ENCODE measurements around the gene PFKFB3.
A peak's percentile ranks its signal among the peaks of the same experiment; 100 is the strongest.
"Not testable (repeated sequence)": the region's sequence is repeated elsewhere in the genome, so short reads cannot be mapped to it uniquely, and the experiment has no call there.

PFKFB3 gene

GRCh38 chr10:6240254-6240653 lies 37.5 kb downstream of the PFKFB3 start:
- Mint-ChIP-seq H3K4me3 (no peak overlapping the region), H3K27ac (ENCODE audit: low read depth) (no peak overlapping the region), H3K4me1 (peaks cover 9% of the 10 kb centered on the region), H3K36me3 (ENCODE audit: insufficient read depth) (peaks cover 7% of the 10 kb centered on the region), H3K27me3 (no peaks in the 10 kb centered on the region), H3K9me3 (no peaks in the 10 kb centered on the region)
- DNase-seq (ENCODE audit: low spot score in 2 of 2) (no peak), ATAC-seq (replicated peaks; ENCODE audit: extremely low read depth, poor library complexity, severe bottlenecking) (no peak)

GRCh38 chr10:6242089-6242488 lies 39.4 kb downstream of the PFKFB3 start:
- H3K27me3 Mint-ChIP-seq = no peaks in the 10 kb centered on the region
- no peaks in the 10 kb centered on the region for H3K9me3 Mint-ChIP-seq
- no peak overlapping the region for H3K4me3 Mint-ChIP-seq
- H3K4me1 Mint-ChIP-seq = peaks cover 9% of the 10 kb centered on the region
- no peak for ATAC-seq (replicated peaks; ENCODE audit: extremely low read depth, poor library complexity, severe bottlenecking)
- peak overlapping the region; percentile 9 for H3K27ac Mint-ChIP-seq (ENCODE audit: low read depth)
- peaks cover 3% of the 10 kb centered on the region for H3K36me3 Mint-ChIP-seq (ENCODE audit: insufficient read depth)
- no peak for DNase-seq (ENCODE audit: low spot score in 2 of 2)

DNA sequence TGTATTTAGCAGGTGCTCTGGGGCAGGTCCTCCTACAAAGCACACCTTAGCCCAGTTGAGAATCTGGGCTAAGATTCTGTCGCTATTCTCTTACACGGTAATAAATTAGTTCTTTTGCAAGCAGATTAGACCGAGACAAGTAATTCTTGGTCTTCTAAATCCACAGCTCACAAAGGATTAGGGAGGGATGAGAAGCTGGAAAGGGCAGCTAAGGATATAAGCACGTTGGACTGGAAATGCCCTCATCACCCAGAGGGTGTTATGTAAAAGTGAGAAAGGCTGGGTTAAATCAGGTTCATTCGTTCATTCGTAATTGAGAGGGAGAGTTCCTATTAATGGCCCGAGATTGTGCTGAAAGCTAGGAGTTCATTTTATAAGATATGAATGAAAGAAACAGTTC lies 41.8 kb downstream of the PFKFB3 start:
- Mint-ChIP-seq H3K9me3 (no peaks in the 10 kb centered on the region), H3K27ac (ENCODE audit: low read depth) (no peak overlapping the region), H3K36me3 (ENCODE audit: insufficient read depth) (peaks cover 4% of the 10 kb centered on the region), H3K27me3 (no peaks in the 10 kb centered on the region), H3K4me1 (no peaks in the 10 kb centered on the region), H3K4me3 (no peak overlapping the region)
- no peak for DNase-seq (ENCODE audit: low spot score in 2 of 2)
- ATAC-seq (replicated peaks; ENCODE audit: extremely low read depth, poor library complexity, severe bottlenecking) = no peak

DNA sequence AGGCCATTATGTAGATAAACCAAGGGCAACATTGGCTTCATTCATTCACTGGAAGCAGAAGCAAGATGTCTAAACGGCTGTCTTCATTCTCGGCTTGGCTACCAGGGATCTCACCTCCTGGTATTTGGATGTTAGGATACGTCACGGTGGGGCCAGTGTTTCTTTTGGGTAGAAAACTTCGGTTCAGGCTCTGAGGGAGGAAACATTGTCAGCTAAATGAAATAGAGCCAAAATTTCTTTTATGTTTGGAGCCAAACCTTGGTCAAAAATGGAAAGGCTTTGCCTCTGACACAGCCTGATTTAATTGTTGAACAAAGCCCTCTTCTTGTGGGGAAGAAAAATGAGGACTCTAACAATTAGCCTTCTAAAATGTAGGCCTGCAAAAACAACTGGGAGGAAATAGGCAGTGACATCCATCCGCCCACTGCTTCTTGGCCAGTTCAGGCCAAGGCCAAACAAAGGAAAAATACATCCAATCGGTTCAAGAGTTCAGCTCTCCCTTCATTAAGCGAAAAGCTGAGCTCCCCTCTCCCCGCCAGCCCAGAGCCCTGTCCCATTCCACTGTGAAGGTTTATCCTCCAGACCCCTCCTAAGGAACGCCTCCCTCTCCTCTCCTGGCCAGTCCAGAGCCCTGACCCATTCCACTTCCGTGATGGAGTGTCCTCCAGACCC lies 44.4 kb downstream of the PFKFB3 start:
- no peak for ATAC-seq (replicated peaks; ENCODE audit: extremely low read depth, poor library complexity, severe bottlenecking)
- Mint-ChIP-seq H3K27me3 (no peaks in the 10 kb centered on the region), H3K27ac (ENCODE audit: low read depth) (peak overlapping the region; percentile 35), H3K36me3 (ENCODE audit: insufficient read depth) (peaks cover 1% of the 10 kb centered on the region), H3K4me1 (no peaks in the 10 kb centered on the region), H3K9me3 (no peaks in the 10 kb centered on the region), H3K4me3 (no peak overlapping the region)
- DNase-seq (ENCODE audit: low spot score in 2 of 2) = no peak

GRCh38 chr10:6248908-6249307 lies 46.2 kb downstream of the PFKFB3 start:
- DNase-seq (ENCODE audit: low spot score in 2 of 2); H3K36me3 Mint-ChIP-seq (ENCODE audit: insufficient read depth); H3K27me3 Mint-ChIP-seq; H3K9me3 Mint-ChIP-seq; H3K27ac Mint-ChIP-seq (ENCODE audit: low read depth); H3K4me1 Mint-ChIP-seq; ATAC-seq (replicated peaks; ENCODE audit: extremely low read depth, poor library complexity, severe bottlenecking); H3K4me3 Mint-ChIP-seq: not testable (repeated sequence)

DNA sequence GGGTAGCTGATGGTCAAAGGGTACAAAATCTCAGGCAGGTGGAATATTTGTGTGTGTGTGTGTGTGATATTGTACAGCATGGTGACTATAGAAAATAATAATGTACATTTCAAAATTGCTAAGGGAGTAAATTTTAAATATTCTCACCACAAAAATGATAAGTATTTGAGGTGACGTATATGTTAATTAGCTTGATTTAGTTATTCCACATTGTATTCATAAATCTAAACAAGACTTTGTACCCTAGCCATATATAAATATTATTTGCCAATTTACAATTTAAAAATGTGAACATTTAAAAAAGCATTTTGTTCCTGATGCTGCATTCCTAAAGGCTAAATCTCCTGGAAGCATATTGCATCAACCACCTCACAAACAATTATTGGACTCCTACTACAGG lies 47.0 kb downstream of the PFKFB3 start:
- peaks cover 1% of the 10 kb centered on the region for H3K36me3 Mint-ChIP-seq (ENCODE audit: insufficient read depth)
- no peak overlapping the region for H3K27ac Mint-ChIP-seq (ENCODE audit: low read depth)
- ATAC-seq (replicated peaks; ENCODE audit: extremely low read depth, poor library complexity, severe bottlenecking) = no peak
- H3K9me3 Mint-ChIP-seq = no peaks in the 10 kb centered on the region
- DNase-seq (ENCODE audit: low spot score in 2 of 2) = no peak
- no peaks in the 10 kb centered on the region for H3K4me1 Mint-ChIP-seq
- H3K27me3 Mint-ChIP-seq = no peaks in the 10 kb centered on the region
- H3K4me3 Mint-ChIP-seq = no peak overlapping the region

DNA sequence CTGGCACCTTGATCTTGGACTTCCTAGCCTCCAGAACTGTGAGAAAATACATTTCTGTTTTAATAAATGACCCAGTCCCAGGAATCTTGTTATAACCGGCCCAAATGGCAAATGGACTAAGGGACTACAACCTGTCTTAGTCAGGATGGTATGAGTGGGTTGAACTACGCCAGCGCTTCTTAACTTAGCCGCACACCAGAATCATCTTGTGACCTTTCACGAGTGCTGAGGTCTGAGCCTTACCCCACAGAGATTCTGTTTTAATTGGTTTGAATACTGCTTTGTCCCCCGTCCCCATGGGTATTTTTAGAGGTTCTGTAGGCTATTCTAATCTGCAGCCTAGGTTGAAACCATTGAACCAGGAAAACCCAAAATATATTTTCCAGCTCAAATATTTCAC lies 48.0 kb downstream of the PFKFB3 start:
- no peak overlapping the region for H3K27ac Mint-ChIP-seq (ENCODE audit: low read depth)
- peaks cover 1% of the 10 kb centered on the region for H3K36me3 Mint-ChIP-seq (ENCODE audit: insufficient read depth)
- DNase-seq (ENCODE audit: low spot score in 2 of 2) = no peak
- no peak overlapping the region for H3K4me3 Mint-ChIP-seq
- no peaks in the 10 kb centered on the region for H3K27me3 Mint-ChIP-seq
- H3K4me1 Mint-ChIP-seq = no peaks in the 10 kb centered on the region
- ATAC-seq (replicated peaks; ENCODE audit: extremely low read depth, poor library complexity, severe bottlenecking) = no peak
- no peaks in the 10 kb centered on the region for H3K9me3 Mint-ChIP-seq

- Mint-ChIP-seq H3K36me3 (ENCODE audit: insufficient read depth) (peaks cover 6% of the 10 kb centered on the region), H3K27ac (ENCODE audit: low read depth) (no peak overlapping the region), H3K4me1 (no peaks in the 10 kb centered on the region), H3K4me3 (no peak overlapping the region), H3K9me3 (peaks cover 2% of the 10 kb centered on the region), H3K27me3 (no peaks in the 10 kb centered on the region)
- DNase-seq (ENCODE audit: low spot score in 2 of 2) (no peak), ATAC-seq (replicated peaks; ENCODE audit: extremely low read depth, poor library complexity, severe bottlenecking) (no peak)
Measured at GRCh38 chr10:6254201-6254600, 51.5 kb downstream of the PFKFB3 start.

DNA sequence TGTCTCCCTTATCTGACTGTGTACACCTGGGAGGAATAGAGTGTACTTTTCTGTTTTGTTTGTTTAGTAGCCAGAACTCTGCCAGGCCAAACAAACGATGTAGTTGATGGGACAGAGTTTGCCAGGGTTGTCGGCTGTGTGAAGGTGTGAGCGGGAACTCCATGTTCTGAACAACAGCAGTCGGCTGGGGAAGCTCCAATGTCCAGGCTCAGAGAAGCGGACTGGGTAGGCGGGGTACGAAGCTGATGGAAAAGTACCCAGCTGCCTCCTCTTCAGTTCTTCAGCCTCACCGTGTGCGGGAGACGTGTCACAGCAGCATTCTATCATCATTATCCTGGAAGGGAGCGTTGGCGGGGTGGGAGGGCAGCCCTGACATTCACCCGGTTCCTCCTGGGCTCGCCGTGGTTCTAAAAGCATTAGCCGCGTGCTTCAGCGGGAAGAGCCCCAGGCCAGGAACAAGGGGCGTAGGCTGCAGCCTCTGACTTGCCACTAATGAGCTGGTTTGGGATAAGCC lies 52.9 kb downstream of the PFKFB3 start:
- ATAC-seq (replicated peaks; ENCODE audit: extremely low read depth, poor library complexity, severe bottlenecking) = no peak
- Mint-ChIP-seq H3K27ac (ENCODE audit: low read depth) (peak overlapping the region; percentile 23), H3K9me3 (peaks cover 8% of the 10 kb centered on the region), H3K36me3 (ENCODE audit: insufficient read depth) (peaks cover 6% of the 10 kb centered on the region), H3K4me3 (no peak overlapping the region), H3K4me1 (no peaks in the 10 kb centered on the region), H3K27me3 (no peaks in the 10 kb centered on the region)
- DNase-seq (ENCODE audit: low spot score in 2 of 2) = no peak

GRCh38 chr10:6256439-6256838 lies 53.7 kb downstream of the PFKFB3 start:
- ATAC-seq (replicated peaks; ENCODE audit: extremely low read depth, poor library complexity, severe bottlenecking) = no peak
- DNase-seq (ENCODE audit: low spot score in 2 of 2) = no peak
- Mint-ChIP-seq H3K9me3 (peaks cover 8% of the 10 kb centered on the region), H3K4me1 (no peaks in the 10 kb centered on the region), H3K4me3 (no peak overlapping the region), H3K27ac (ENCODE audit: low read depth) (no peak overlapping the region), H3K36me3 (ENCODE audit: insufficient read depth) (peaks cover 6% of the 10 kb centered on the region), H3K27me3 (no peaks in the 10 kb centered on the region)

GRCh38 chr10:6259153-6259552 lies 56.4 kb downstream of the PFKFB3 start:
- no peaks in the 10 kb centered on the region for H3K4me1 Mint-ChIP-seq
- no peak overlapping the region for H3K4me3 Mint-ChIP-seq
- DNase-seq (ENCODE audit: low spot score in 2 of 2) (no peak), ATAC-seq (replicated peaks; ENCODE audit: extremely low read depth, poor library complexity, severe bottlenecking) (no peak)
- H3K27ac Mint-ChIP-seq (ENCODE audit: low read depth) = no peak overlapping the region
- H3K36me3 Mint-ChIP-seq (ENCODE audit: insufficient read depth) = peaks cover 6% of the 10 kb centered on the region
- peaks cover 8% of the 10 kb centered on the region for H3K9me3 Mint-ChIP-seq
- no peaks in the 10 kb centered on the region for H3K27me3 Mint-ChIP-seq

DNA sequence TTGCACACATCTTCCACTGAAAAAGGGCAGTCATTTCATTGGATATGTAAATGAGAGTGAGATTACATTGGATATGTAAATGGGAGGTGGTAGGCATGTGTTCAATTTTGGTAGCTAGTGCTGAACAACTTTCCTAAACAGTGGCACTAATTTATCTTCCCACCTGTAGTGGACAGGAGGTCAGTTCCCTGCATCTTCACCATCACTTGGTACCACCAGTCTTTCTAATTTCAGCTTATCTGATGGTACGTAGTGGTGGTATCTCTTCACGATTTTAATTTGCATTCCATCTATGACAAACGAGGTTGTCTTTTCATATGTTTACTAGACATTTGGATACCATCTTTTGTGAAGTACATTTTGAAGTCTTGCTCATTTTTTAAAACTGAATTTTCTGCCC lies 58.1 kb downstream of the PFKFB3 start:
- Mint-ChIP-seq H3K4me3 (no peak overlapping the region), H3K27me3 (no peaks in the 10 kb centered on the region), H3K4me1 (no peaks in the 10 kb centered on the region), H3K27ac (ENCODE audit: low read depth) (no peak overlapping the region), H3K9me3 (peaks cover 8% of the 10 kb centered on the region), H3K36me3 (ENCODE audit: insufficient read depth) (peaks cover 6% of the 10 kb centered on the region)
- DNase-seq (ENCODE audit: low spot score in 2 of 2) = no peak
- ATAC-seq (replicated peaks; ENCODE audit: extremely low read depth, poor library complexity, severe bottlenecking) = no peak

DNA sequence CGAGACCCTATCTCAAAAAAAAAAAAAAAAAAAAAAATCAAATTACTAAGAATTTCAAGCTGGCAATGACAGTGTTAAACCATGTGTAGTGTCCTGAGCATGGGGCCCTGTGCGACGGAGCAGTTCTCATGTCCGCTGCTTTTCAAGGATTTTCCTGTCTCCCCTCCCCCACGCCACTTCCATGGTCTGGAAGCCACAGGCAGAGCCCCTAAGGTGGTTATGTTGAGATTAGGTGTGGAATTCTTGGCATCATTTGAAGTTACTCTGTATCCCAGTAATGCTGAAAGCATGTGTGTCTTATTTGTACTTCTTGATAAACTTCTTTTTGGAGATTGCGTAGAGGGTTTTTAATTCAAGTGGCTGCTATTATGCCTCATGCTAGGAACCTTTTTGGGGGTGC lies 65.2 kb downstream of the PFKFB3 start:
- Mint-ChIP-seq H3K9me3 (no peaks in the 10 kb centered on the region), H3K27me3 (no peaks in the 10 kb centered on the region), H3K27ac (ENCODE audit: low read depth) (peak overlapping the region; percentile 46), H3K36me3 (ENCODE audit: insufficient read depth) (peaks cover 8% of the 10 kb centered on the region), H3K4me3 (no peak overlapping the region), H3K4me1 (peaks cover 26% of the 10 kb centered on the region)
- ATAC-seq (replicated peaks; ENCODE audit: extremely low read depth, poor library complexity, severe bottlenecking) (no peak), DNase-seq (ENCODE audit: low spot score in 2 of 2) (no peak)
